Esophagus mucosa (tissue), 1 donor: ENCODE data around the gene SARNP. TPM values are rescaled to one million over a fixed set of nuclear protein-coding genes. Genes with fewer than 3 reads are reported as not detected.
A peak's percentile ranks its signal among the peaks of the same experiment; 100 is the strongest.

ENCODE experiments used
- ATAC-seq: fragments of 200-7000 bp; cut with Tn5 transposase; one replicate; pipeline ENCODE4 v1.9.1; 2020
- total RNA-seq: library from RNA; stranded (reverse); gene quantifications from one replicate; pipeline ENCODE4 v1.2.4, GENCODE V29; 2023
- donor health status: DM: yes; HTN: yes; CAD: no.

The SARNP gene
- total RNA-seq, 1 donor from 2014 or later, result 47.6 TPM

GRCh38 chr12:55722948-55723347 lies 94.6 kb downstream of the SARNP start:
- no peak for ATAC-seq

GRCh38 chr12:55721601-55722213 lies 95.8 kb downstream of the SARNP start:
- no peak for ATAC-seq

DNA sequence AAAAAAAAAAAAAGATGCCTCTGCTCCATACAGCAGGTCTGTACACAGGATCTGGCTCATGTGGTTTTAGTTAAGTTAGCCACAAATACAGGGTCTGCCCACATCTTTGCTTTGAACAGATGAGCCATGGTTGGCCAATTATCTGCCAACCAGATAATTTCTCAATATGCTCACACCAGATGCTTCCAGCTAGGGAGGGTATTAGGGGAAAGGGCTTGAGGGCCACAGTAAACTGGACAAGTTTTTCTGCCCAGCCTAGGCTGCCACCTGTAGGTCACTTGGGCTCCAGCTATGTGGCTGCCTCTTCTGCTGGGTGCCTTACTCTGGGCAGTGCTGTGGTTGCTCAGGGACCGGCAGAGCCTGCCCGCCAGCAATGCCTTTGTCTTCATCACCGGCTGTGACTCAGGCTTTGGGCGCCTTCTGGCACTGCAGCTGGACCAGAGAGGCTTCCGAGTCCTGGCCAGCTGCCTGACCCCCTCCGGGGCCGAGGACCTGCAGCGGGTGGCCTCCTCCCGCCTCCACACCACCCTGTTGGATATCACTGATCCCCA lies 96.6 kb downstream of the SARNP start:
- ATAC-seq, result peak; percentile 68

DNA sequence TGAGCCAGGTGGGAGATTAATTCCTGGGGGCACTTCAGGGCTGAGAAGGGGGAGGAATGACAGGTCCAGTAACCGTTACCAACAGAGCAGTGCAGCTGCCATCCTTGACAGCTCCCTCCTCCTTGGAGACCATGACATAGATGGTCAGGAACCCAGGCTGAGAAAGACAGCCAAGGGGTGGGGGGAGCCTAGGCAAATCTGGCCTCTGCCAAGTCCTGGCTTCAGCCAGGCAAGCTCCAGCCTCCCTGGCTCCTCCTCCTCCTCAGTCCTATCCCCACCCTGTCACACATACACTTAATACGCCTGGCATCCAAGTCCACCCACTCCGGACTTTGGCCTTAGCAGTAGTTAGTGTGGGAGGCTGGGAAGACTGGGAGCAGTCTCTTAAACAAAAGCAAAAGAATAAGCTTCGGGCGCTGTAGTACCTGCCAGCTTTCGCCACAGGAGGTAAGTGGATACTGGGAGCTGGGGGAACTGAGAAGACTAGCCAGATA lies 97.4 kb downstream of the SARNP start, which contains the start of gene RDH5:
Gene RDH5, plus strand, starts transcription at position 323 of the 494 bp plus-strand sequence. CDS start 792 bp downstream, outside the sequence.
- ATAC-seq, result no peak

DNA sequence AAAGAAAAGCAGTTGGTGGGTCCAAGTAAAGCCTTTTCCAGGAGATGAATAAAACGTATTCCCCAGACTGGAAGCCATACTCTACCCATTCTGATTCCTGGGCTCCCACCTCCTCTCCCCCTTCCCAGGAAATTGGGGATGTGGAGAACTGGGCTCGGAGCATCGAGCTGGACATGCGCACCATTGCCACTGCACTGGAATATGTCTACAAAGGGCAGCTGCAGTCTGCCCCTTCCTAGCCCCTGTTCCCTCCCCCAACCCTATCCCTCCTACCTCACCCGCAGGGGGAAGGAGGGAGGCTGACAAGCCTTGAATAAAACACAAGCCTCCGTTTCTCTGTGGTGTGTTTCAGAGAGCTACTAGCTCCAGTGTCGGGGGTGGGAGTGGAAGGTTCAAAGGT lies 98.2 kb downstream of the SARNP start:
- no peak for ATAC-seq

GRCh38 chr12:55718624-55719275 lies 98.8 kb downstream of the SARNP start:
- ATAC-seq, result no peak

DNA sequence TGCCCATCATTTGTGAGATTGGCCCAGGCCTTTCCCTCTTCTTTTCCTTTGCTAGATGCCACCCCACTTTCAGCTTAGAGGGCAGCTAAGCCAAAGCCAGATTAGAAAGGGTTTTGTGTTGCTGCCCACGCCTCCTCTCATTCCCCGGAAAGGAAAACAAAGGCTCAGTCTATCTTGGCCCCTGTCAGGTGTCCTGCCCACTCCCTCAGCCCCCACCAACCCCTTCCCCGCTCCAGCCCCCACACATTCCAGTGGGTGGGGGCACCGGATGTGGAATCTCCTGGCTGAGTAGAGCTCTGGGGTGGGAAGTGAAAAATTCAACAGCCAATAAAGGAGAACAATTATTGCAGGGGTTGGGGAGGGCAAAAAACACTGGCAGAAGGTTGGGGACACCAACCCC lies 99.5 kb downstream of the SARNP start:
- ATAC-seq, result no peak

- ATAC-seq, result peak; percentile 60
Measured at GRCh38 chr12:55717011-55718007, 100.2 kb downstream of the SARNP start.

GRCh38 chr12:55716582-55716957 lies 101.0 kb downstream of the SARNP start:
- peak; percentile 2 for ATAC-seq

DNA sequence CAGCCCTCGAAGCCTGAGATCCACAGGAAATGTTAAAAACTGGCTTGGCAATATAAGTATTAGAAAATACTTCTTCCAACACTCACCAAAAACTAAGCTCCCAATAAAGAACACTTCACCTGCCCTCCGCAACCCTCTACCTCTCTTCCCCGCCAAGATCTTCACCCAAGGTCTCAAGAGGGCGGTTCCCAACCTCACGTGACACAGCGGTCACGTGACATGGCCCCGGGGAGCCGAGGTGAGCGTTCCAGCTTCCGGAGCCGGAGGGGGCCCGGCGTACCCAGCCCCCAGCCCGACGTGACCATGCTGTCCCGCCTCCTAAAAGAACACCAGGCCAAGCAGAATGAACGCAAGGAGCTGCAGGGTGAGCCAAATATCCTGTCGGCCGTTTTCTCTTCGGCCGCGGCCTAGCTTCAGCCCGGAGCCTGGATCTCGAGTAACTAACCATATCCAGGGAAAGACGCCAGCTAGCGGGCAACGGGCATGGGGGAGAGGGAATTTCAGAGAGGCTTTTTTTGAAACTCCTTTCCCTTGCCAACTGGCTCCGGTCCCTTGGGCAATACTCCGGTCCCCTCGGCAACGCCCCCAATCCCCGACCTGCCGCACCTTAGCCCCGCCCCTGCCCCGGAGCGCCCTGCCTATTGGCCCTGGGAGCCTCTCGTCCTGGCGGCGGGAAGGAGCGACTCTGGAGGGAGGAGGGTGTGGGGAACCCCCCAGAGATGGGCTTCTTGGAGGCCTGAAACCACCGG lies 101.5 kb downstream of the SARNP start, which contains the start of gene BLOC1S1:
Gene BLOC1S1, plus strand, starts transcription at position 214 of the 749 bp plus-strand sequence. Its CDS starts 6 bp downstream, at position 220.
- ATAC-seq, result peak; percentile 77

DNA sequence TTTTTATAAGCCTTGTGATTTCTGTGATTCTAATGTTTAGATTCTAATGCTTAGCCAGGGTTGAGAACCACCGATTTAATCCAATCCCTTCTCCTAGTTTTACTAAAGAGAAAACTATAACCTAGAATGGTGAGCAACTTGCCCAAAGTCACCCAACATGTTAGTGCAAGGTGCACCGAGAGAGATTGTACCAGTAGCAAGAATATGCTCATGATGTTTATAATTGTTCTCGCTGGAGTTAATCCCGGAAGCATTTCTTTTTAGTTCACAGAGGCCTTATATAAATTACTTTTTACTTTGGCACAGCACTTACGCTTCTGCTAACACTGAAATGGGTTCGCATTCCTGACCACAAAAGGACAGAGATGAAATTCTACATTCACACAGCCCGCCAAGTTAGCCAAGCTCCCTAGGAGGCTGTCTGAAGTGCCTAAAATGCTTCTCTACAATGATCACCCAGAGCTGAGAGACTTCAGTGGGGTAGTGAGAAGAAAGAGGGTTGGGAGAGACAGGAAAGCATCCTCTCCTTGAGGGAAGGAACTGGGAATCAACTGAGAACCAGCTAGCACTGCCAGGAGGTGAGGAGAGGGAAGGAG lies 102.3 kb downstream of the SARNP start:
- ATAC-seq, result no peak

- ATAC-seq, result no peak
Measured at GRCh38 chr12:55713721-55714120, 103.8 kb downstream of the SARNP start.

DNA sequence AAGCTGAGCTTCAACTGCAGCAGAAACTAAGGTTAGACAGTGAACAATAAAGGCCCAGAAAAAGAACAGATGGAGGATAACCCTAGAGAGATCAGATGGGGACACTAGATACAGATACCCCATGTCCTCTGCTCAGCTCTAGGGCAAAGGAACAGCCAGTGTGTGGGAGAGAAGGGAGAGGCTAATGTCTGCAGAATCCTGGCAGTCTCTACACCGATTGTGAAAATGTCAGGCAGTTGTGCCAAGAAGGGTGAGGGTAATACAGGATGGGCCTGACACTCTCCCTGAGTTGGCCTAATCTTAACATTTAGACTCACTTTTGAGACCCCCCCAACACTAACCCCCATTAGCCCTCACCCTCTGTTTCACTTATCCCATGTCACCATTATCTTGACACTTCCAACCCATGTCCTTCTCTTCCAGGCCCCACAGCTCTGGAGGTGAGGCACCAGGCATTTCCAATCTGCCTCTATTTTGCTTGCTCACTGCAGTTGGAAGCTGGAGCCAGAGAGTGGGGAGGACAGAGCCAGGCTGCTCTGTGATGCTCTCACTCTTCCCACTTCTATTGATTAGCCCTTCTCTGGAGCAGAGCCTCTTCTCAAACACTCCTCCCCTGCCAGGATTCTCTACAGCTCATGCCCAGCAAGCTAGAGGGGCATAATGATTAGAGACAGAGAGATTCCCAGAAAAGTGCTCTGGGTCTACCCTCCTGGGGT lies 104.7 kb downstream of the SARNP start:
- ATAC-seq, result no peak

GRCh38 chr12:55711786-55712553 lies 105.6 kb downstream of the SARNP start:
- ATAC-seq, result no peak

- no peak for ATAC-seq
Measured at GRCh38 chr12:55708695-55709233, 108.8 kb downstream of the SARNP start.

DNA sequence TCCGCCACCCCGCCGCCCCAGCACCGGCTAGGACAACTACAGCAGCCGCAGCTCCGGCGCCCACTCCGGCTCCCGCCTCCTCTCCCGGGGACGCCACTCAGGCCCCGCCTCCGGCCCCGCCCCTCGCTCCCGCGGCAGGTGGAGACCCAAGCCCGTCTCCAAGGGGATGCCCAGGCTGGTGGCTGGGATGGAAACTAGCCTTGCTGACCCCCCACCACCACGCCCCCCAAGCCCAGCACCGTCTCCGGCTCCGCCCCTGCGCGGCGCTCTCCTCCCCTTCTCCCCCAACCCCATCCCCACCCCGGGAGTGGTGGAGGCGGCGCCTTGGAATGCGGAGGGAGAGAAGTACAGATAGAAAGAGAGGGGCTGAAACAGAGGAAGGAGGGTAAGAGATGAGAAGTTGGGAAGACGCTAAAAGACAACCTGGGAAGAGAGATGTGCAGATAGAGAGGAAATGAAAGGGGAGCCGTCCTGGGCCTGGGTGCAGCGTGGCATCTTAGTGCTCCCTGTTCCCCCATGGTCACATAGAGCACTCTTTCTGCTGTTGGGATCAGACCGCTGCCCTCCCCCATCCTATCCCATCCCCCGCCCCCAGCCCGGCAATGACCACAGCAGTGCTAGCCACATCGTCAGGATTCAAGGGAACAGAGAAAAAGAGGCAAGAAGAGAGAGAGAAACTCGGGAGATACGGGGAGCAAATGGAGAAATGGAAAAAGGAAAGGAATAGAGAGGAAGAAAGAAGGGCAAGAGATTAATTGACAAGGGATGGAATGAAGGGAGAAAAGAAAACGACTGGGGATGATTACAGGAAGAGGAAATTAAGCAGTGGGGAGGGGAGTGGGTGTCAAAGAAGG lies 109.5 kb downstream of the SARNP start, which contains the start of gene ITGA7:
Gene ITGA7, minus strand, starts transcription at position 64 of the 854 bp plus-strand sequence. CDS start 222 bp downstream, outside the sequence.
- ATAC-seq, result peak; percentile 24
